NB4 (cell line): ENCODE results near the gene CHCHD6.

Experiments used
- DNase-seq: peaks from one replicate; pipeline ENCODE4 v3.0.0; 2010; ENCODE audit warnings: low read depth
- H3K4me3 ChIP-seq: one replicate; pipeline ENCODE4 v1.5.1; 2011; ENCODE audit warnings: mild to moderate bottlenecking, low read depth, low read length, moderate library complexity
- CTCF ChIP-seq: IDR thresholded peaks from one replicate; pipeline ENCODE4 v1.5.1; 2012; ENCODE audit warnings: low read depth, low read length
- MYC ChIP-seq: IDR thresholded peaks from 2 replicates; pipeline ENCODE4 v1.6.1; 2011; ENCODE audit warnings: low read depth, low read length
- POLR2A ChIP-seq: IDR thresholded peaks from 2 replicates; pipeline ENCODE4 v1.6.1; 2011; ENCODE audit warnings: mild to moderate bottlenecking; ENCODE audit not compliant: insufficient read length; ENCODE audit errors: extremely low read depth
- TF ChIP-seq, protein P1 (sequence below): IDR thresholded peaks from 2 replicates; pipeline ENCODE4 v1.6.1; 2011; ENCODE audit warnings: low read depth, low read length

CHCHD6 gene

DNA sequence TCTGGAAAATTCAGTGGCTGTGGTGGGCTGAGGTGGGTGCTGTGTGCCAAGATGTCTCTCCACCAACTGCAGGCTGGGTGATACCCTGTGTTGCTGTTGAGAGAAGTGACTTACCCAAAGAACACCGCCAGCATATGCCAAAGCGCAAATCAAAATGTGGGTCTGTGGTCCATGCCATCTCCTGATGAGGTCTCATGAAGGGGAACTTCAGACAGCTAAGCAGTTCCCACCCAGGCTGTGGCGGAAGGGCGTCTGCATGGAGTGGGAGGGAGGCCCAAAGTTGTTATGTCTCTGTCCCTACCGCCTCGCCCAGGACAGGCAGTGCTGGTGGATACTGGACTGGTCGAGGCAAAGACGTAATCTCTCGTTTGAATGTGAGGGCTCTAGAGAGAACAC is 208.0 kb downstream of the CHCHD6 start:
- TF ChIP-seq, protein P1, sequence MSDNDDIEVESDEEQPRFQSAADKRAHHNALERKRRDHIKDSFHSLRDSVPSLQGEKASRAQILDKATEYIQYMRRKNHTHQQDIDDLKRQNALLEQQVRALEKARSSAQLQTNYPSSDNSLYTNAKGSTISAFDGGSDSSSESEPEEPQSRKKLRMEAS, result no peak
- TF ChIP-seq CTCF (no peak), POLR2A (no peak), MYC (no peak)
- DNase-seq, result peak; percentile 14
- no peak overlapping the region for H3K4me3 ChIP-seq

DNA sequence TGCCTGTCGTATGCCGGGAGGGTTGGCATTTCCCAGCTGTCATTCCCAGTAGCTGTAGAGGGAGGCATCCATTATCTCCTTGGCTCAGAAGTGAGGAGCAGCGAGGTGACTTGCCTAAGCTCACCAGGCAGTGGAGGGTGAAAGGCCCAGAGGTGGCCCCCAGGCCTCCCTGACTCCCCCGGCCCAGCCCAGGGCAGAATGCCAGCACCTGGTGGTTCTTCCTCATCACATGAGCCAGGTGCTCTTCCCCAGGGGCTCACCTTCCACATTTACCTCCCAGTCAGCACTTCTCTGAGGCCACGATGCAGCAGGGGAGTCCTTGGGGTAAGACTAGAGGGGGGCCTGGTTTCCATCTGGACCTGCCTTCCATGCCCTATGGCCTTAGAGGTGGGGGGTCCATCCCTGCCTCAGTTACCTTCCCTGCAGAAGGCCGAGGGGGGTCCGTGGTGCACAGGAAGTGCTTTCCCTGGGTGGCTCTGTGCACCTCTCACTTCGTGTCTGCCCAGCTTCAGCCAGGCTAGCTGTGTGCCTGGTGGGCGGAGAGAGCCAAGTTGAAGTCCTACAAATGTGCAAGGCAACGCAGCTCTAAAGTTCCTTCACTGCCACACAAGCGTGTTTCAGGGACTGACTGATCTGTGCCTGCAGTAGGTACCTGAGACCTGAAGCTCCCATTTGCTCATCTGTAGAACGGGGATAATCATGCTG is 208.6 kb downstream of the CHCHD6 start:
- no peak overlapping the region for H3K4me3 ChIP-seq
- no peak for DNase-seq
- TF ChIP-seq, protein P1, result no peak
- TF ChIP-seq POLR2A (no peak), MYC (no peak), CTCF (no peak)

DNA sequence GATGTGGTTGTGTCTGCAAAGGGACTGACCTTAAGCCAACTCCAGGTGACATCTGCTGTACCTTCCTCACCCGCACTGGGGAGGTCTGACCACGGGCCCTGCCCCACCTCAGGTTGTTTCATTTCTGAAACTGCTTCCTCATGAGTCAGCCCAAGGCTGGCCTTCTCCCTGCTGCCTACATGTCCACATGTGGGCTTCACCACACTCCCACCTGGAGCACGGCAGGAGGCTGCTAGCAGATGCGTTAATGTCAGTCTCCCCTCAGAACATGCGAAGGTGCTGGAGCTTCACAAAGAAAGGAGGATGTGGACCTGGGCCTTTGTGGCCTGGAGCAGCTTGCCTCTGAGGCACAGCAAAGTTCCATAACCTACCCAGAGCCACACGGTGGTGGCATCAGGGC is 209.5 kb downstream of the CHCHD6 start:
- no peak for TF ChIP-seq CTCF
- no peak for TF ChIP-seq POLR2A
- TF ChIP-seq, protein P1, result no peak
- no peak for TF ChIP-seq MYC
- no peak overlapping the region for H3K4me3 ChIP-seq
- peak; percentile 26 for DNase-seq

GRCh38 chr3:126914226-126914625 is 210.2 kb downstream of the CHCHD6 start:
- TF ChIP-seq MYC (no peak), POLR2A (no peak), CTCF (no peak)
- TF ChIP-seq, protein P1, result no peak
- H3K4me3 ChIP-seq, result no peak overlapping the region
- DNase-seq, result no peak

- no peak overlapping the region for H3K4me3 ChIP-seq
- DNase-seq, result no peak
- TF ChIP-seq CTCF (no peak), MYC (no peak), POLR2A (no peak)
- TF ChIP-seq, protein P1, result no peak
Measured at GRCh38 chr3:126915015-126915414, 211.0 kb downstream of the CHCHD6 start.
